ENCODE data around the gene CD24. TPM values are rescaled to one million over a fixed set of nuclear protein-coding genes. Genes with fewer than 3 reads are reported as not detected.
"Not testable (repeated sequence)": the region's sequence is repeated elsewhere in the genome, so short reads cannot be mapped to it uniquely, and the experiment has no call there.

The CD24 gene, protein sequence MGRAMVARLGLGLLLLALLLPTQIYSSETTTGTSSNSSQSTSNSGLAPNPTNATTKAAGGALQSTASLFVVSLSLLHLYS
- total RNA-seq = 1,000 to 10,000 TPM; 1,002 to 2,710 TPM

DNA sequence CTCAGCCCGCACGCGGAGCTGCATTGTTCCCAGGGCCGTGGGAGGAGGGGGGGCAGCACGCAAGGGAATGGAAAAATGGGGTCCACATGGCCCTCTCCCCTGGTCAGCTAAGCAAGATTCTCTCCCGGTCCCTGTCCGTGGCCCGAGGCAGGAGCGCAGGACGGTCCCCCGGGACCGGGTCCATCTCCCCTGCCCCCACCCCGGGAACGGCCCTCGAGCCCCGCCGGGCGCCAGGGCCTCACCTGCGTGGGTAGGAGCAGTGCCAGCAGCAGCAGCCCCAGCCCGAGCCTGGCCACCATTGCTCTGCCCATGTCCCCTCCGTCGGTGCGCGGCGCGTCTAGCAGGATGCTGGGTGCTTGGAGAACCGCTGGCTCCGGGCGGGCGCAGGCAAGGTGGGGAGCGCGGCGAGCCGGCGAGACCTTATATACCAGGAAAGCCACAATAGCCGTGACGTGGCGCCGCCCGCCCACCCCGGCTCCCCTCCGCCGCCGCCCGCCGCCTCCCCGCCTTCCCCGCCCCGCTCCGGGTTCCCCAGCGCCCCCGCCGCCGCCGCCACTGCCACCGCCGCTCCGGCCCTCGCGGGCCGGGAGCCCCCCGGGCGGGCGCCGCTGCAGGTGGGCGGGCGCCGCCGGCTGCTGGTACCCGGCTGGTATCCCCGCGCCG is at the start of gene CD24:
TSS of gene CD24 (minus strand) at position 394 of the 663 bp plus-strand sequence. CDS start at position 311, 83 bp downstream.
- TF ChIP-seq, protein P1, sequence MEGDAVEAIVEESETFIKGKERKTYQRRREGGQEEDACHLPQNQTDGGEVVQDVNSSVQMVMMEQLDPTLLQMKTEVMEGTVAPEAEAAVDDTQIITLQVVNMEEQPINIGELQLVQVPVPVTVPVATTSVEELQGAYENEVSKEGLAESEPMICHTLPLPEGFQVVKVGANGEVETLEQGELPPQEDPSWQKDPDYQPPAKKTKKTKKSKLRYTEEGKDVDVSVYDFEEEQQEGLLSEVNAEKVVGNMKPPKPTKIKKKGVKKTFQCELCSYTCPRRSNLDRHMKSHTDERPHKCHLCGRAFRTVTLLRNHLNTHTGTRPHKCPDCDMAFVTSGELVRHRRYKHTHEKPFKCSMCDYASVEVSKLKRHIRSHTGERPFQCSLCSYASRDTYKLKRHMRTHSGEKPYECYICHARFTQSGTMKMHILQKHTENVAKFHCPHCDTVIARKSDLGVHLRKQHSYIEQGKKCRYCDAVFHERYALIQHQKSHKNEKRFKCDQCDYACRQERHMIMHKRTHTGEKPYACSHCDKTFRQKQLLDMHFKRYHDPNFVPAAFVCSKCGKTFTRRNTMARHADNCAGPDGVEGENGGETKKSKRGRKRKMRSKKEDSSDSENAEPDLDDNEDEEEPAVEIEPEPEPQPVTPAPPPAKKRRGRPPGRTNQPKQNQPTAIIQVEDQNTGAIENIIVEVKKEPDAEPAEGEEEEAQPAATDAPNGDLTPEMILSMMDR (IDR thresholded peaks at IDR 0.05) = no peak
- Histone ChIP-seq H3K4me1 (no peaks in the 10 kb centered on the region), H3K9ac (ENCODE audit: low read depth in 2 of 2, low read length in 2 of 2) (peak within 1 kb of the TSS; percentile 89 to 99), H3K9me3 (no peaks in the 10 kb centered on the region), H3K36me3 (no peaks in the 10 kb centered on the region), H3K27me3 (peaks cover 18% of the 10 kb centered on the region), H3K27ac (peak within 1 kb of the TSS; percentile 93), H3K4me3 (peak within 1 kb of the TSS; percentile 53)
- intact Hi-C loops (cut with DNase I) = loop anchor here (10.0 kb wide), 1 partner anchor 240 kb away; no protein-coding TSS in a partner anchor
- DNase-seq = peak; percentile 82

DNA sequence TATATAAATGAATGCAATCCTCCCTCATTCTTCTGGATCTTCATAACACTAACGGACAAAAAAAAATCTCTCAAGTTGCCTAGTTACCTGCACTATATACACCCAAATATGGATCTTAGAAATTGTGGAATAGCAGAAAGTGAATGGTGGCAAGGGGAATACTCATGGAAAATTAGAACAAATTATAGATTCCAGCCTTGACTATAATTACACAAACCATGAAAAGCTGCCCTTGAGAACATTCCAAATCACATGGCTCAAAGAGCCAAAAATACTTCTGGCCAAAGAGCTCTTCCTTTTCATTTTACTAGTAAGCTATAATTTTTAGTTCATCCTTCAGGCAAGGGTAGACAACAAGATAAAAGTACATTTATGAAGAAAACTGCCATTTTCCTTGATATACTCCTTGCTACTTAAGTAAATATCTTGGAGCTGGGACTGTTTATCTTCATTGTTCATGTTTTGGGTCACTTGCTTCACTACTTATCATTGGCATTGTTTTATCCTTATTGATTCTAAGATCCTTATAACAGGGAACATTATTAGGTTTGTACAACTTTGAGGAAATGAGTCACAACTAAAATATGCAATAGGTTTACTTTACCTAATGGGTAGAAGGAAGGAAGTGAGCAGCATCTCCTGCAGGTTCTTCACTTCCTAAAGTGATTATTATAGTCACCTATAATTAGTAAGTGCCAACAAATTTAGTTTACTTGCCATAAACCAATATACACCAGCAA is 47.1 kb upstream of the CD24 start:
- H3K4me3 ChIP-seq = no peak overlapping the region
- no peaks in the 10 kb centered on the region for H3K4me1 ChIP-seq
- H3K9me3 ChIP-seq = no peaks in the 10 kb centered on the region
- H3K27ac ChIP-seq = no peak overlapping the region
- no peaks in the 10 kb centered on the region for H3K36me3 ChIP-seq
- intact Hi-C loops (cut with DNase I) = no loop called here
- DNase-seq = no peak
- no peak overlapping the region for H3K9ac ChIP-seq (ENCODE audit: low read depth in 2 of 2, low read length in 2 of 2)
- H3K27me3 ChIP-seq = no peaks in the 10 kb centered on the region
- TF ChIP-seq, protein P1 (IDR thresholded peaks at IDR 0.05) = no peak

DNA sequence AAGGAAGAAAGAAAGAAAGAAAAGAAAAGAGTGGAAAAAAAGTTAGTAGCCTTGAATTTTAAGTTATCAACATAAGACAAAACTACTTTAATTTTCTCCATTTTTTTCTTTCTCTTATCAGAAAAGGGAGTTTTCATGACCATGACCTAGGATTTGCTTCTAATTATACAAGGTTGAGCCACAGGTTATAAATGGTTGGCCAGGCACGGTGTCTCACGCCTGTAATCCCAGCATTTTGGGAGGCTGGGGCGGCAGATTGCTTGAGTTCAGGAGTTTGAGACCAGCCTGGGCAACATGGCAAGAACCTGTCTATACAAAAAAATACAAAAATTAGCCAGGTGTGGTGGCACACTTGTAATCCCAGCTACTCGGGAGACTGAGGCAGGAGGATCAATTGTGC is 45.7 kb upstream of the CD24 start:
- Histone ChIP-seq H3K4me1 (no peaks in the 10 kb centered on the region), H3K36me3 (no peaks in the 10 kb centered on the region), H3K27ac (no peak overlapping the region), H3K4me3 (no peak overlapping the region), H3K9me3 (no peaks in the 10 kb centered on the region), H3K27me3 (no peaks in the 10 kb centered on the region), H3K9ac (ENCODE audit: low read depth in 2 of 2, low read length in 2 of 2) (no peak overlapping the region)
- DNase-seq = no peak
- intact Hi-C loops (cut with DNase I) = no loop called here
- TF ChIP-seq, protein P1 (IDR thresholded peaks at IDR 0.05) = no peak

DNA sequence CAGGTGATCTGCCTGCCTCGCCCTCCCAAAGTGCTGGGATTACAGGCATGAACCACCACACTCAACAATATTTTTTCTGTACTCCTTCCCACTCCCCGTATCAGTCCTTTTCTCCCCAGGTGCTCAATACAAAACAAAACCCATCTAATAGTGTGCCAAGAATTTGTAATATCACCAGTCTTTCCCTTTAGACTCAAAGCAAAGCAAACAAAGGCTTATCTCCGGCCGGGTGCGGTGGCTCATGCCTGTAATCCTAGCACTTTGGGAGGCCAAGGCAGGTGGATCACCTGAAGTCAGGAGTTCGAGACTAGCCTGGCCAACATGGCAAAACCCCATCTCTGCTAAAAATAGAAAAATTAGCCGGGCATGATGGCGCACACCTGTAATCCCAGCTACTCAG is 45.1 kb upstream of the CD24 start:
- H3K9me3 ChIP-seq; H3K4me1 ChIP-seq; intact Hi-C loops (cut with DNase I); H3K27ac ChIP-seq; DNase-seq; H3K27me3 ChIP-seq; H3K36me3 ChIP-seq; H3K4me3 ChIP-seq; H3K9ac ChIP-seq (ENCODE audit: low read depth in 2 of 2, low read length in 2 of 2): not testable (repeated sequence)

DNA sequence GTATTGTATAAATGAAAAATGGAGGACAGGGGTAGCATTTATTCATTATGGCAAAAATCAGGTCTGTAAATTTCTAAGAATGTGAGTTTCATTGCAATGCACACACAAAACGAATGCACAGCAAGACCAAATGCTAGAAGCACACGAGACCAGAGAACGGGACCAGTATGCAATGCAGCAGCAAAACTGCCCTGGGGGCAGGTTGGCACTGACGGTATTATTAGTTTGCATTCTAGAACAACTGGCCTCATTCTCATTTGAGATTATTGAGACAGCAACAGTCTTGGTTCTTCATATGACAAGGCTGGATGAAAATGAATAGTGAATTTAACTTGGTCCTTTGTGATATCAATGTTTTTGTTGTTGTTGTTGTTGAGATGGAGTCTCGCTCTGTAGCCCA is 44.5 kb upstream of the CD24 start:
- no peak overlapping the region for H3K27ac ChIP-seq
- intact Hi-C loops (cut with DNase I) = no loop called here
- no peaks in the 10 kb centered on the region for H3K9me3 ChIP-seq
- no peaks in the 10 kb centered on the region for H3K36me3 ChIP-seq
- H3K4me1 ChIP-seq = no peaks in the 10 kb centered on the region
- H3K9ac ChIP-seq (ENCODE audit: low read depth in 2 of 2, low read length in 2 of 2) = no peak overlapping the region
- H3K27me3 ChIP-seq = no peaks in the 10 kb centered on the region
- DNase-seq = no peak
- TF ChIP-seq, protein P1 (IDR thresholded peaks at IDR 0.05) = no peak
- no peak overlapping the region for H3K4me3 ChIP-seq

DNA sequence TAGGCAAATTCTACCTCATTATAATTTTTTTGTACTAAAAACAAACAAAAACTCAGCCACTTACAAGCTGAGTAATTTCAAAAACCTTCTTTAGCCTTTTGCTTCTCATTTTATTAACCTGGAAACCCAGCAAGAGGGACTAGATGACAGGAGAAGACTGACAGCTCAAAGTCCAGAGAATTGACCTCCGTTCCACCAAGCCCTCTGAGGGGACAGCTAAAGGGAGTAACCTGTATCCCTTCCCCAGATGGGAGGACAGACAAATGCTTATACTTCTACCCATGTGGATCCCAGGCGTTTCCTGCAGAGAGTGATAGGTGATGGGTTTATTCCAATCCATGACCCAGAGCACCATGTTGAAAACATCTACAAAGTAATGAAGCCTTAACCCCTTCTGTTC is 35.0 kb upstream of the CD24 start:
- Histone ChIP-seq H3K27ac (no peak overlapping the region), H3K9ac (ENCODE audit: low read depth in 2 of 2, low read length in 2 of 2) (no peak overlapping the region), H3K4me3 (no peak overlapping the region), H3K36me3 (no peaks in the 10 kb centered on the region), H3K9me3 (no peaks in the 10 kb centered on the region), H3K27me3 (no peaks in the 10 kb centered on the region), H3K4me1 (no peaks in the 10 kb centered on the region)
- intact Hi-C loops (cut with DNase I) = no loop called here
- no peak for DNase-seq
- TF ChIP-seq, protein P1 (IDR thresholded peaks at IDR 0.05) = no peak

Data from colonic mucosa (tissue), 4 donors.